ENCODE results near the gene NEK4.
A peak's percentile ranks its signal among the peaks of the same experiment; 100 is the strongest.

The NEK4 gene

GRCh38 chr3:52703341-52703740, 67.4 kb downstream of the NEK4 start:
- DNase-seq (ENCODE audit: insufficient read length, low spot score) (no peak), FAIRE-seq (no peak)
- TF ChIP-seq PAX5 (IDR thresholded peaks at IDR 0.05; ENCODE audit: insufficient read depth, low read length, severe bottlenecking): no peak
- TF ChIP-seq POLR2AphosphoS5 (IDR thresholded peaks at IDR 0.05; ENCODE audit: low read depth, low read length): no peak
- TF ChIP-seq TAF1 (IDR thresholded peaks at IDR 0.05; ENCODE audit: low read depth, low read length): no peak
- no peak for TF ChIP-seq POLR2A (IDR thresholded peaks at IDR 0.05; ENCODE audit: low read depth, low read length)
- TF ChIP-seq SPI1 (IDR thresholded peaks at IDR 0.05; ENCODE audit: low read depth, low read length): no peak
- no peak for TF ChIP-seq POU2F2 (IDR thresholded peaks at IDR 0.05; ENCODE audit: low read depth, low read length)

GRCh38 chr3:52697632-52697965, 73.1 kb downstream of the NEK4 start:
- TF ChIP-seq TAF1 (IDR thresholded peaks at IDR 0.05; ENCODE audit: low read depth, low read length) (no peak), POLR2AphosphoS5 (IDR thresholded peaks at IDR 0.05; ENCODE audit: low read depth, low read length) (peak; percentile 39; the same call in 1 of the 2 replicates), POU2F2 (IDR thresholded peaks at IDR 0.05; ENCODE audit: low read depth, low read length) (no peak)
- FAIRE-seq: no peak

GRCh38 chr3:52696830-52697631, 73.7 kb downstream of the NEK4 start:
- DNase-seq (ENCODE audit: insufficient read length, low spot score) (no peak), FAIRE-seq (peak; percentile 43)
- TF ChIP-seq SPI1 (IDR thresholded peaks at IDR 0.05; ENCODE audit: low read depth, low read length) (peak; percentile 58; the same call in 1 of the 2 replicates), TAF1 (IDR thresholded peaks at IDR 0.05; ENCODE audit: low read depth, low read length) (no peak), PAX5 (IDR thresholded peaks at IDR 0.05; ENCODE audit: insufficient read depth, low read length, severe bottlenecking) (no peak), POLR2A (IDR thresholded peaks at IDR 0.05; ENCODE audit: low read depth, low read length) (peak; percentile 39; the same call in 1 of the 2 replicates), POU2F2 (IDR thresholded peaks at IDR 0.05; ENCODE audit: low read depth, low read length) (no peak), POLR2AphosphoS5 (IDR thresholded peaks at IDR 0.05; ENCODE audit: low read depth, low read length) (no peak; the same call in 1 of the 2 replicates)

More at GRCh38 chr3:52697632-52697965, 73.1 kb downstream of the NEK4 start:
- no peak for DNase-seq (ENCODE audit: insufficient read length, low spot score)

- FAIRE-seq (peak; percentile 40), DNase-seq (ENCODE audit: insufficient read length, low spot score) (no peak)
- TF ChIP-seq TAF1 (IDR thresholded peaks at IDR 0.05; ENCODE audit: low read depth, low read length) (no peak), POLR2AphosphoS5 (IDR thresholded peaks at IDR 0.05; ENCODE audit: low read depth, low read length) (peak; percentile 47; the same call in 1 of the 2 replicates)
Observed at GRCh38 chr3:52695798-52696671, 74.7 kb downstream of the NEK4 start.

- FAIRE-seq: no peak
- no peak for TF ChIP-seq SPI1 (IDR thresholded peaks at IDR 0.05; ENCODE audit: low read depth, low read length)
- TF ChIP-seq POLR2AphosphoS5 (IDR thresholded peaks at IDR 0.05; ENCODE audit: low read depth, low read length): peak; percentile 74
- TF ChIP-seq POU2F2 (IDR thresholded peaks at IDR 0.05; ENCODE audit: low read depth, low read length): no peak
- no peak for TF ChIP-seq PAX5 (IDR thresholded peaks at IDR 0.05; ENCODE audit: insufficient read depth, low read length, severe bottlenecking)
- no peak; the same call in 1 of the 2 replicates for TF ChIP-seq POLR2A (IDR thresholded peaks at IDR 0.05; ENCODE audit: low read depth, low read length)
- TF ChIP-seq TAF1 (IDR thresholded peaks at IDR 0.05; ENCODE audit: low read depth, low read length): no peak
- no peak for DNase-seq (ENCODE audit: insufficient read length, low spot score)
Observed at GRCh38 chr3:52694528-52695189, 76.1 kb downstream of the NEK4 start.

GRCh38 chr3:52693071-52693470, 77.7 kb downstream of the NEK4 start:
- DNase-seq (ENCODE audit: insufficient read length, low spot score) (no peak), FAIRE-seq (no peak)
- TF ChIP-seq POU2F2 (IDR thresholded peaks at IDR 0.05; ENCODE audit: low read depth, low read length) (no peak), POLR2A (IDR thresholded peaks at IDR 0.05; ENCODE audit: low read depth, low read length) (no peak), PAX5 (IDR thresholded peaks at IDR 0.05; ENCODE audit: insufficient read depth, low read length, severe bottlenecking) (no peak), SPI1 (IDR thresholded peaks at IDR 0.05; ENCODE audit: low read depth, low read length) (no peak), TAF1 (IDR thresholded peaks at IDR 0.05; ENCODE audit: low read depth, low read length) (no peak), POLR2AphosphoS5 (IDR thresholded peaks at IDR 0.05; ENCODE audit: low read depth, low read length) (no peak)

GRCh38 chr3:52690560-52690959, 80.2 kb downstream of the NEK4 start:
- FAIRE-seq (no peak), DNase-seq (ENCODE audit: insufficient read length, low spot score) (no peak)
- TF ChIP-seq PAX5 (IDR thresholded peaks at IDR 0.05; ENCODE audit: insufficient read depth, low read length, severe bottlenecking) (no peak), POU2F2 (IDR thresholded peaks at IDR 0.05; ENCODE audit: low read depth, low read length) (no peak), TAF1 (IDR thresholded peaks at IDR 0.05; ENCODE audit: low read depth, low read length) (no peak), SPI1 (IDR thresholded peaks at IDR 0.05; ENCODE audit: low read depth, low read length) (no peak), POLR2AphosphoS5 (IDR thresholded peaks at IDR 0.05; ENCODE audit: low read depth, low read length) (no peak), POLR2A (IDR thresholded peaks at IDR 0.05; ENCODE audit: low read depth, low read length) (no peak)

GRCh38 chr3:52689151-52689550, 81.6 kb downstream of the NEK4 start:
- no peak for TF ChIP-seq PAX5 (IDR thresholded peaks at IDR 0.05; ENCODE audit: insufficient read depth, low read length, severe bottlenecking)
- no peak for FAIRE-seq
- DNase-seq (ENCODE audit: insufficient read length, low spot score): no peak

GRCh38 chr3:52688266-52688665, 82.5 kb downstream of the NEK4 start:
- FAIRE-seq (no peak), DNase-seq (ENCODE audit: insufficient read length, low spot score) (no peak)
- TF ChIP-seq TAF1 (IDR thresholded peaks at IDR 0.05; ENCODE audit: low read depth, low read length) (no peak), POU2F2 (IDR thresholded peaks at IDR 0.05; ENCODE audit: low read depth, low read length) (no peak), SPI1 (IDR thresholded peaks at IDR 0.05; ENCODE audit: low read depth, low read length) (no peak)

Data from GM12891 (cell line).